DLD1 (cell line): ENCODE data around the gene SPTB.

Source experiments
- in situ Hi-C: cut with HindIII; loops from 2 replicates; pipeline ENCODE4 v1.10.0; 2017; ENCODE audit warnings: low sequenced_read_pairs

Gene SPTB

DNA sequence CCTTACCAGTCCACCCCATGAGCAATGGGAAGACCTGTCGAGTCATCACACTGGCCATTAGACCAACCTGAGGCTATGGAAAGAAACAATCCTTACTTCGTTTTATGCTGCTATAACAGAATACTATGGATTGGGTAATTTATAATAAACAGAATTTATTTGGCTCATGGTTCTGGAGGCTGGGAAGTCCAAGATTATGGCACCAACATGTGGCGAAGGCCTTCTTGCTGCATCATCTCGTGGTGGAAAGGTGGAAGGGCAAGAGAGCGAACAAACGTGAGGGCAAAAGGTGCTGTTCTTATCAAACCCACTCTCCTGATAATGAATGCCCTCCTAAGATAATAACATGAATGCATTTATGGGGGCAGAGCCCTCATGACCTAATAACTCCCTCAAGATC lies 9.6 kb upstream of the SPTB start:
- in situ Hi-C loops: loop anchor here (25.0 kb wide), 1 partner anchor 102 kb away; no protein-coding TSS in a partner anchor

DNA sequence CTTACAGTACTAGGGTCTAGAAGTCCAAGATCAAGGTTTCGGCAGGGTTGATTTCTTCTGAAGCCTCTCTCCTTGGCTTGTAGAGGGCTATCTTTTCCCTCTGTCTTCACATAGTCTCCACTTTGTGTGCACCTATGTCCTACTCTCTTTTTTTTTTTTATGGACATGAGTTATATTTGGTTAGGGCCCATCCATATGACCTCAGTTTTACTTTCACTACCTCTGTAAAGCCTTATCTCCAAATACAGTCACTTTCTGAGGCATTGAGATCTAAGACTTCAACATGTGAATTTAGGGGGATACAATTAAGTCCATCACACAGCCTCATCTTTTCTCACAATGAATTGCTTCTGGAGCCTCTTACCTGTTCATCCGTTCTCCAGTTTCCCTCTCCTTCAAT lies 5.9 kb upstream of the SPTB start:
- in situ Hi-C loops: loop anchor here (25.0 kb wide), 1 partner anchor 98 kb away; no protein-coding TSS in a partner anchor

DNA sequence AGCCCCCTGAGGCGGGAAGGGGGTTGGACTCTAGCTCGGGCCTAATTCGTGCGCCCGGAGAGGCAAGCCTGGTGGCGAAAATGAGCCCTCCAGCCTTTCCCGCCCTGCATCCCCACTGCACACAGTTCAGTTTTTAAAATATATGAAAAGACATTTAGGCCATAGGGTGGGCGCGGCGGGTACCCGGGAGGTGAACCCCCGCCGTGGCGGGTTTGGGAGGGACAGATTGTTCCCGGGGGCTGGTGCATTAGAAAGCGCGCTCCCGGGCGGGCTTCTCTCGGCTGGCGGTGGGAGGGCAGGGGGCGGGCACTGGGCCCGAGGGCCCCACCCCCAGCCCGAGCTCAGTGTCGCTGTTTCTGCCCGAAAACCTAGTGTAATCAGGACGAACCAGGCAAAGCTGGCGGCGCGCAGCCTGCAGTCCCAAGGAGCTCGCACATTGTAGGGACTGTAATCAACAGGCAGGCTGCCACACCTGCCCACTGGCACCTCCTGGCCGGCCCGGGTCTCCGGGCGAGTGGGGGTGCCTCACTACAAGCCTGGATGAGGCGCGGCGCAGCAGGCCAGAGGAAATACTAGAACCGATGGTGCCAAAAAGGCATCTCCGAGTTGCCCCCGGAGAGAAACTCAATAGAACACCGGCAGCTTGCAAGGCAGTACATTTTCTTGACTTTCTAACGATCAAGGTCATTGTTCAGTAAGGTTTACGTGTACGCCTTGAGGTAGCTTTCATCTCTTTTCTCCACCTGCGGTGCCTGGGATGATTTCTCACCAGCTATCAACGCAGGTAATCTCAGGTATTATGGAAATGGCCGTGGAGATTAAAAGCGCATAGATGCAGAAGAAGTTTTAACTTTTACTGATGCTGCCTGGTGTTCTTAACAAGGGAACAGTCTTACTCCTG lies 764 bp upstream of the SPTB start:
- in situ Hi-C loops: loop anchor here (25.0 kb wide), 1 partner anchor 93 kb away; no protein-coding TSS in a partner anchor

DNA sequence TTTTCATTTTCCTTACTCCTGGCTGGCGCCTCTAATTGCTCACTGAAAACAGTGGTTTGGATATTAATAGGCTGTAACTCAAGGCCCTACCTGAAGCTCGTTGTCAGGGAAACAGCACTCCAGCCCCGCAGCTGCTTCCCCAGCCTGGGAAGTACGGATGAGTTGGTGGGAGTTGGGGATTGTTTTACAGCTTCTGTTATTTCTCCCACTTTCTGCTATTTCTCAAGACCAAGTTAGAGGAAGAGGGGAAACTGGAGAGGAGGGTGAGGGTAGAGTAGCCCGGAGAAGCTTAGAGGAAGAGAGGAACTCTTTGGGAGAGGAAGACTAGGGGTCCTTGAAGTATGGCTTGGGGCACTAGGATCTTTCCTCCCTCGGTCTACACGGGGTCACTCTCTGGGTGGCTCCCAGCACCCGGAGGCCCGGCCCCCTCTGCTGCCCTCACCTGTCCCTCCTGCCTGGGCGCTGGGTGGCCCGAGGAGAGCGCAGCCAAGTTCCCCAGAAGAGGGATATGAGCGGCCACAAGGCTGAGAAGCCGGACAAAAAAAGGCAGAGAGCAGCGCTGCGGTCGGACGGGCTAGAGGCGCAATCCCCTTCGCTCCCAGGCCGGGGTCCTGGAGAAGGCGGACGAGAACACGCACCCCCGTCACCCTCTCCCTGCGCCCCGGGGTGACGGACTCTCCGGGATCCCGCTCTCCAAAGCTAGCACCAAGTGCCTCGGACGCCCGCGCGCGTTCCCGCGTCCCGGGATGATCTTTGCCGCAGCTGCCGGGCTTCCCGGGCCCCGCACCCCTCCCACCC lies 671 bp downstream of the SPTB start:
- in situ Hi-C loops: loop anchor here (25.0 kb wide), 1 partner anchor 92 kb away; no protein-coding TSS in a partner anchor

DNA sequence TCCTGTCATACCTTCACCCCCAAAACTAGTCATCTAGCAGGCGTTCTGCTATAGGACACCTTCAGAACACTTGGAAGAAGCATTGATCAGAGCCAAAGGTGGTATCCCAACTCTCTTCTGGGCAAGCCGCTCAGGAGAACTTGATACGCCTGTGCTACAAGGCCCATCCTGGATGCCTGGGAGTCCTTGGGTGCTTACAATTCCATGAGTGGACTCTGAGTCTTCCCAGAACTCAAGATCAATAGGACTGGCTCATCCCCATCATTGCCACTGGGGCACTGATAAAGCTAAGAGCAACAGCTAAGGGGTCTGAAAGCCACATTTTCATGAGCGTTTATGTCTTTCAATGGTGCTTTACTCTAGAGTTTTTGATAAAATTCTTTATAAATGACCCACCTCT lies 1.9 kb downstream of the SPTB start:
- in situ Hi-C loops: loop anchor here (25.0 kb wide), 1 partner anchor 91 kb away; no protein-coding TSS in a partner anchor

DNA sequence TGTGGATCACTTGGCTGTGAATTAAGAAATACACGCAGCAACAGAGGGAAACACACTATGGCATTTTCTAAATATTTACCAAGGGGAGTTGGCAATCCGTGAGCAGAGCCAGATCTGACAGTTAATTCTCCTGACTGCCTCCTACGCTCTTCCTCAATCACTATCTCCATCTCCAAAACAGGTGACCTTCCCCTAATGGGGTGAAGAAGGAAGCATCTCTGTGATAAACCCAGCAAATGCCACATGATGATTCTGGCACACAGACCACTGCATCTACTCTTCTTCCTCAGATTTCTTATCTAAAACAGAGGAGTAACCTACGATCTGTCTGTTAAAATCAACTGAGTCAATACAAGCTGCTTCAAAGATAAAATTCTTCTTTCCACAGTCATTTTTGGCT lies 4.4 kb downstream of the SPTB start:
- in situ Hi-C loops: loop anchor here (25.0 kb wide), 1 partner anchor 88 kb away; no protein-coding TSS in a partner anchor

DNA sequence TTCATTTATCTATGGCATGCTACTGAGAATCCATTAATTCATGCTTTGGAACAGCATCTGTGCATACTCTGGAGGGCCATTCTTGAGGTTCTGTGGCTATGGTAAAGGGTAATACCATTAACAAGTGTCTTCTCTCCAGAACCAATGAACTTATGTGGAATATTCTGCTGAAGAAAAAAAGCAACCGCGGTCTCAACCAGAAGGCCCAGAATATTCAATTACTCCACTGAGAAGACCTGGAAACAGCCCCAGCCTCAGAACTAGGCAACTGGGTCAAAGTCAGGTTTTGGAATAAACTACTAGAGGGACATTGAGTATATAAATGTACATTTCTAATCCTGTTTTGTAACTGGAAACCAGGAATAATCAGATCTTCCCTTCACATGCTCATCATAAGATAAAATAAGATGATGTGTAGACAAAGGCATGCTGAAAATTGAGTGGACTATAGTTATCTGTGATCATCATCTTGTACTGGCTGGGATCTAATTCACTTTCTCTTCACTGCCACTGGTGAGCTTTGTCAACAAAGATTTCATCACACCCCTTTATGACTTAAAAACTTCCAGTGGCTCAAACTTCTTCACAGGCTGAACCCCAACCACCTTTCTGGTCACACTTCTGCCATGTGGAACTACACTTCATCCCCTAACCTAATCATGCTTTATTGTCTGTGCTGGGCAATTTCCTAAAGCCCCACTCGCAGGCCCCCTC lies 6.0 kb downstream of the SPTB start:
- in situ Hi-C loops: no loop called here

DNA sequence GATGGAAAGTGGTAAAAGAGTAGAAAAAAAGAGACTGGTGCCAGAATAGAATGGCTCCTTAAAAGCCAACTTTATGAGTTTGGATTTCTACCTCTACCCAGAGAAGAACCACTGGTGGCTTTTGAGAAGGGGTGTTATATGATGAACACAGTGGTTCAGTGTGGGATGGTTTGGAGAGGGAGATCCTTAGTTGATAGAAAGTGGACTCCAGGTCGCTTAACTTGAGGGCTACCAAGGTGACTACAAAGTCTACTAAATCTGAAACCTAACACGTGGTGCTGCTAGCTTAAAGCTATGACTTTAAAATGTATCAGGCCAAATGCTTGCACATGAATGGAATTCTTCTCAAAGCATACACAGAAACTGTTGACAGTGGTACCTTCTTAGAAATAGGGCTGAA lies 8.4 kb downstream of the SPTB start:
- in situ Hi-C loops: no loop called here

DNA sequence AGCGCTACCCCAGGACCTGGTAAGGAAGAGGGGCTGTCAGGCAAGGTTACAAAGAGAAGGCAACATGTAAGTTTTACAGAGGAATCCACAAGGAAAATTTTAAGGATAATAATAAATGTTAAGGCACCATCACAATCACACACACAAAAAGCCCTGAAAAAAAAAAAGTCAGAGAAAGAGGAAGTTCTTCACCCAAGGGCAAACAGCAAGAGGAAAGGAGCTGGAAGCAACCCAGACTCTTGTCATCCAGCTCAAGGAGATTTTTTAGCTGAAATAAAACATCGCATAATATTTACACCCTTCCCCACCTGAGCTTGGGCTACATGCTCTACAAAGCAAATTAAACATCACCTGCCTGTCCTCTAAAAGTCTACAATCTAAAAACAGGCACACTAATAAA lies 9.5 kb downstream of the SPTB start:
- in situ Hi-C loops: no loop called here

DNA sequence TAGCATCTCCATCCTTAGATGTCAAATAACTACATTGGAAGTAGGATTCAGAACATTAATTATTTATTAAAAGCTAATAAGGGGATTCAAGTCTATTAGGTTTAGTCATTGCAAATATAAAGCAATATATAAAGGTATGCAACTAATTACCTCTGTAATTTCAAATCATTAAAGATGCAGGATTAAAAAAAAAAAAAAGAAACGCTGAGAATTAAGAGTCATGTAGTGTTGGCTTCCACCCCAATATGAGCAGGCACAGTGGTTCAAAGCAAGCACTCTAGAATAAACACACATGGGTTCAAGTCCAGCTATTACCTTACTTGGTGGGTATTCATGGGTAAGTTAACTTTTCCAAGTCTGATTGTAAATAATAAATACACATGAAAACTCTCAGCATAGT lies 10.9 kb downstream of the SPTB start:
- in situ Hi-C loops: no loop called here

DNA sequence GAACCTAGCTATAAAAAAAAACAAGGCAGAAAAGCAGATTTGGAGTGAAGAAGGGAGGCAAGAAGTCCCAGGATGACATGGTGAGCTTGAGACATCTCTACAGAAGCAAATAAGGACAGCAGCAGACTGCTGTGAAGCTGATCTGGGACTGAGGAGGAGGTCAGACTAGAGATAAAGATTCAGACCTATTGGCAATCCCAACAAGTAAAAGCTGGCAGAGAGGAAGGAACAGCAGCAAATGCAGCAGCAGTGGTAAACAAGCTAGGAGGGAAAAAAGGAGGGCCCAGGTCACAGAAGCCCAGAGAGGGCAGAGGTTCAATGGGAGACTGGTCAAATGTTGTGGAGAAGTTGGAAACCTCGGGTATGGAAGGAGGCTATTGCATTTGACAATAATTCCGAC lies 11.3 kb downstream of the SPTB start:
- in situ Hi-C loops: no loop called here

DNA sequence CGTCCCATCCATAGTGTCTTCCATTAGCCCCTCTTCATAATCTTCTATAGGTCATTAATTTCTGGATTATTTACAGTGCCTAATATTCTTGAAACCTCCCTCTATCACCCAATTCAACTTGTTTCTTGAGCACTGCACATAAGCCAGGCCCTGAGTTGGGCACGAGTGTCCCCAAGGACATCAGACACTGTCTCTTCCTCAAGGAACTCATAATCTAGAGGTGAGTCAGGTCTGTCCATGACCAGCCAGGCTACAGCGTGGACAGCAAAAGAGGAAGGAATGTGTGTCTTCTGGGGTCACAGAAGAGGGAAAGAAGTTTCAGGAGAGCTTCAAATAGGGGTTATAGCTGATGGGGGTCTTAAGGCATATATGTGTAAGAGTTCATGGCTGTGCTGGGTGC lies 12.5 kb downstream of the SPTB start:
- in situ Hi-C loops: no loop called here

DNA sequence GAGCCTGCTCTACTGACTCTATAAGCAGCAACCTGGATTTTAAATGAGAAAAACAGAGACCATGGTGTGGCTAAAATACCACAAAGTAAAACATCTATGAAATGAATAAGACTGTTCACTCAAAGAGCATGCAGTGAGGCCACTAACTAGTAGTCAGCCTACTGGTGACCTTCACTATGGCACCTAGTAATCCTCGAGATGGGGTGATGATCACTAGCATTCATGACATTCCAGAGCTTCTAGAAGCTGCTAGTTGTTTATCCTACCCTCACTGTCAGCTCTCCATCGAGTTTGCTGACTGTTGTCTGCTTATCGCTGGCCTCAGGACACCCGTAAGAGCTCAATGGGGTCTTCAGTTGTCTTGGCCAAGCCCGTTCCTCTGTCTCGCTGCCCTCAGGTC lies 13.7 kb downstream of the SPTB start:
- in situ Hi-C loops: no loop called here

DNA sequence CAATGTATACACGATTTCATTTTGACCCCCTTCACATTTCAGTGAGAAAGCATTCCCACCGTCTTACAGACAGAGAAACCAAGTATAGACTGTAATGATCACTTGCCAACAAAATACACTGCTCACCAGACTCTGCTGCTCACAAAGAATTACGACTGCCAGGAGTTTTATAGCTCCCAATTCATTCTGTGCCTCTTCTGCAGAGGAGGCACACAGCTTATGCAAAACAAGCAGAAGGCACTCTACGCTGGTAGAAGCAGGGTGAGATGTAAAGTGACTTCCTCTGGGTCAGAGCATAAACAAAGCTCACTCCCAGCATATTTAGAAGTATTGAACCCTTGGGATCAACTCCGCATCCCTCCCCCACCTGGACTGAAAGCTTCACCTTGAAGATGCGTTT lies 14.6 kb downstream of the SPTB start:
- in situ Hi-C loops: no loop called here

DNA sequence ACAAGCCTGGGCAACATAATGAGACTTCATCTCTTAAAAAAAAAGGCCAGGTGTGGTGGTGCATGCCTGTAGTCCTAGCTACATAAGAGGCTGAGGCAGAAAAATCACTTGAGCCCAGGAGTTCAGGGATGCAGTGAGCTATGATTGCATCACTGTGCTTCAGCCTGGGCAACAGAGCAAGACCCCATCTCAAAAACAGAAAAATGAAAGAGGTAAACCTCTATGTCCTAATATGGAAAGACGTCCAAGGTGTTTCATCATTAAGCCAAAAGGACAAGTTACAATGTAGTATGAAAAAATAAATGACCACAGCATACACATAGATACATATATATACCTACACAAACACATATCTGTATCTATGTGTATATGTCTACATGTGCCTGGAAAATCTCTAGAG lies 15.4 kb downstream of the SPTB start:
- in situ Hi-C loops: no loop called here

DNA sequence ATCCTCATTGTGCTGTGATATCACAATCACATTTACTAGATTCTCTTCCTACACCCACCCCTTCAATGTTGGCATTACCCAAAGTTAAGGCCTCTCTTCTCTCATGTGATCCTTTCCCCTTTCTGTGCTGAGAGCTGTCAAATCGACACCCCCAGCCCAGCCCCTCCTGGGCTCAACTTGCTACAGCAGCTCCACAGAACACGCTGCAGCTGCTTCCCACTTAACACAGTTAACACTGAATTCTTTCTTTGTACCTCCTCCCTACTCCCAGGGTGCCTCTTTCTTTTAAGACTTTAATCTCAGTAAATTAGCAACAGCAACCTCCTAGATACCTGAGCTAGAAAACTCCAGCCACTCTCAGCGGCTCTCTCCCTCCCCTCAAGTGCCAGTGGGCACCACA lies 17.8 kb downstream of the SPTB start:
- in situ Hi-C loops: no loop called here

DNA sequence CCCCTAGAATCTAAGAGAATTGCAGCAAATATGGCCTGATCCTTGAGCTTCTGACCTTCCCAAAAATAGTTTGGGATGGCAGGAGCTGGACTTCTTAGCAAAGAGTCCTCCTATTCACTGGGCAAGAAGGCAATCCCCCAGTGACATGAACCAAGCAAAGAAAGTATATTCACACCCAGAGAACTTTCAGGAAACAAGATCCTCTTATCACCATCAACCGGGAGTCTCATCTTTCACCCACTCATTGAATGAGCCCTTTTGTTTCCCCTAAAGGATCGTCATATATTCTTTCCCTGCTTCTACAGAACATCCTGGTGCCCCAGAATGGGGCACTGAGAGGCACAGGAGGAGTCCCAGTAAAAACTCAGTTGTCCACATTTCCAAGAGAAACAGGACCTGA lies 19.7 kb downstream of the SPTB start:
- in situ Hi-C loops: no loop called here

DNA sequence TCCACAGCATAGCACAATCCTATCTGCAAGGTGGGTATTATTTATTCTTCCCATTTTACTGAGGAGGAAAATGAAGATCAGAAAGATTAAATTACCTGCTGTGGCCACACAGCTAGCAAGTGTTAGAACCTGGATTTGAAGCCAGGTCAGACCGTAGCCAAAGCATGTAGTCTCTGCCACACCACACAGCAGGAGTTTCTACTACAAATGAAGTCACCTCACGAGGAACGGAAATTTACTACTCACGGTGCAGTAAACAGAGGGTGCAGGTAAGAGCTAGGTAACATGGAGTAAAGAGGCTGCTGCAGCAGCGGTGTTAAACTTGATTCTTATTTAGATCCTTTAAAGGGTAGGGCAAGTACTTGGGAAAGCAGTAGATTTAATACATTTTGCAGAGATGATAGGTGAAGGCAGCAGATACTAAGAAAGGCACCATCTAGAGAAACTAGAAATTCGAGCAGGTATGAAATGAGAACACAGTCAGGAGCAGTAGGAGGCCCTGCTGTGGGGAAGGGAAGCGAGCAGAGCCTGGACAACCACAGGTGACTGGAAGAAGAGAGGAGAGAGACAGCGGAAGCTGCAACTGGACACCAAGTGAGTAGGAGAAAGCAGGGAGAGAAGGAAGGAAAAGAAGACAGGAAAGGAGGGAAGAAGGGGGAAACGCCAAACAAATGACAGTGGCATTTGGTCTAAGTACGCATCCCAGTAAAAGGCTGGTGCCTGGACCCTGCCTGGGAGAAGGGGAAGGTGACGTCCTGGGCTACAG lies 21.5 kb downstream of the SPTB start:
- in situ Hi-C loops: no loop called here

DNA sequence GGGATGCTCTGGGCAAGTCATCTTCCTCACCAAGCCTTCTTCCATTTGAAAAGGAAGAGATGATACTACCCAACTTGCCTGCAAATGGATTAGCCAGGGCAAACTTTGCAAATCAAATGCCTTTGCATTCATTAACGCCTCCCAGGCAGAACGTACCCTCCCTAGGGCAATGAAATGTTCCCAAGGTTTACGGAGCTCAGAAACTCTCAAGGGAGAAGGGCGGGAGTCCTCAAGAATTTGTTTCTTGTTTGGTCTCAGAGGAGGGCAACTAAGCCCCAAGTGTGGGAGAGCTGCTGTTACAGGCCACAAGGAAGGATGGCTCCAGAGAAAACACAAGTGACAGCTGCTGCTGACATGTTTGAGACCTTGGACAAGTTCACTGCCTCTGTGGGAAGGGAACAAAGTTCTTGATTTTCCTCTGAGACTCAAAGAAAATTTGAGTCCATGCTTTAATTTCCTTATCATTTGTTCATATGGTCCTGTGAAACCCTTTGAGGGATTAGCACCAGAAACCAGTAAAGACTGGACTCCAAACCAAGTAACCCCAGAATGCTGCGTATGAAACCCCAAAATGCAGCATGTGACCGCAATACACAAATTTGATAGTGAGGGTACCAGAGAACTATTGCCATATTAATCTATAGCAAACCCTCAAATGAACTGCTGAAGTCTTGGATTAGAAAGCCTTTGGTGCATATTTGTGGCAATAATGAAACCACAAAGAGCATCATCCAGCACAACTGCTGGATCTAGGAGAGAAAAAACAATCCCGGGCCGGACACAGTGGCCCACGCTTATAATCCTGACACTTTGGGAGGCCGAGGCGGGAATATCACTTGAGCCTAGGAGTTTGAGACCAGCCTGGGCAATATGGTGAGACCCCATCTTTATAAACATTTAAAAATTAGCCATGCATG lies 22.9 kb downstream of the SPTB start:
- in situ Hi-C loops: no loop called here
